ENCODE data around the gene MRGPRX1. TPM values are rescaled to one million over a fixed set of nuclear protein-coding genes. Genes with fewer than 3 reads are reported as not detected.

The MRGPRX1 gene
- not detected for total RNA-seq

DNA sequence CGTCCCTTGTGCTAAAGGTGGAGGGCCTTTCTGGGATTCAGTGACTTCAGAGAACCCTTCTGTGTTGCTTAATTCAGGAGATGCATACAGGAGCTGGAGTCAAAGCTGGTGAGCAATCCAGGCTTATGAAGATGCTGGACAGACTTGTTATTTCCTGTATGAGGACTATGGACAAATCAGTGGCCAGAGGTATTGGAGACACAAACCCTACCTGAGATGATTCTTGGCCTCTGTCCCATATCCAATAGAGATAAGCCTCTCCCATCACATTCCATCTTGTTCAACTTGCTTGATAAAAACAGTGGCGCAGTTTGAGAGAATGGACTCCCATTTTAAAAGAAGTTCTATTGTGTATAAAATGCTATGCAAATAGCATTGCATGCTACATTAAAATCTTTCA is at the start of gene MRGPRX1:
Gene MRGPRX1 (minus strand): TSS at position 101 of the 400 bp plus-strand sequence. CDS start 4,630 bp downstream, outside the sequence.

Other genes with a start within 250 kb of the MRGPRX1 start
- gene TMEM86A, start 240.6 kb downstream of the MRGPRX1 start, total RNA-seq: 1 to 10 TPM in 1 of 2 donors, under 1 TPM in 1; 1.00 to 3.8 TPM
- gene IGSF22, start 213.2 kb downstream of the MRGPRX1 start, total RNA-seq: under 1 TPM; under 0.01 to 1.00 TPM
- not detected for gene PTPN5, start 147.6 kb downstream of the MRGPRX1 start, total RNA-seq
- gene MRGPRX2, start 121.3 kb upstream of the MRGPRX1 start, total RNA-seq: not detected
- gene ZDHHC13, start 177.8 kb upstream of the MRGPRX1 start, total RNA-seq: 10 to 100 TPM; 16.5 to 22.0 TPM